ENCODE results near the gene TTLL10.

TTLL10 gene

GRCh38 chr1:1223321-1223720 lies 49.6 kb downstream of the TTLL10 start:
- DNase-seq = no peak

- no peak for DNase-seq
These were observed 50.2 kb downstream of the TTLL10 start for GRCh38 chr1:1223891-1224290.

GRCh38 chr1:1225238-1225845 lies 51.7 kb downstream of the TTLL10 start:
- no peak for DNase-seq

DNA sequence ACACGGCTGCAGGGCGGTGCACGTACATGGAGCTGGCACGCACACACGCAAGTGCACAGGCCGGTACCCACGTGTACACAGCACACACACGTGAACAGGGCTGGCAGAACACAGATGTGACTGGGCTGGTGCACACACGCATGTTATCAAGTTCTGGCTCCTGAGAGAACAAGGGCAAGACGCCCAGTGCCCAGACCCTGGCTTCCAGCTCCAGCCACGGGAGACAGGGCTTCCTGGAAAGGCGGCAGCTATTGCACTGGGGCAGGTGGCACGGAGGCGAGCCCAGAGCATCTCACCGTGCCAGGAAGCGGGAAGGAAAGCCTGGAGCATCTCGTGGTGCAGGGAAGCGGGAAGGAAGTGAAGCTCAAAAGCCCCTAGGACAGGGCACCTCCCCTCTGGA lies 52.2 kb downstream of the TTLL10 start:
- DNase-seq = no peak

DNA sequence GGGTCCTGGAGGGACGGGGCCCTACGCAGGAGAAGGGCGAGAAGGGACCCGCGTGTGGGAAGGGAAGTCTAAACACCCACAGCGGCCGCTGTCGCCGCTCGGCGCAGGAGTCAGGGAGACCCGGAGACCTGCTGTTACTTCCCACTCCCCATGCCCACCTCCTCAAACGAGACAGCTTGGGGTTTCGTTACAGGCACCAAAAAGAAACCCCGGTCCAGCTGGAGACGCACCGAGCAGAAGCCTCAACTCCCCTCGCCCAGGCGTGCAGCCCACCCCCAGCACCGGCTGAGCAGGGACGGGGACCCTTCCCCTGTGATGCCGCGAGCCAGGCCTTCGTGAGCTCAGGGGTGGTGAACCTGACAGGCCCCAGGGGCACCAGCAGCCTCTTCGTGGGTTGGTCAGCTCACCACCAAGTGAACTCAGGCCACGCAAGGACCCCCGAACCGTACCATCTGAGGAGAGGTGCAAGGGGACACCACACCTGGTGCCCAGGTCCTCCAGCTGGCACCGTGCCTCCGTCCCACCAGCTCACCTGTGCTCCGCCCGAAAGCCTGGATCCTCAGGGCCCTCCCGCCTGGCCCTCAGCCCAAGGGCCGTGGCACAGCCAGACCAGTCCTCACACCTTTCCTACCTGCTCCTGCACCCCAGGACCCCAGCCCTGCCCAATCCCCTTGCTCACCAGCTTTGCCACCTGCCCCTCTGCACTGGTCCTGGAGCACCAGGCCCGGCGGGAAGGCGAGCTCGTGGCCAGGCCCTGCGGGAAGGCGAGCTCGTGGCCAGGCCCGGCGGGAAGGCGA lies 53.1 kb downstream of the TTLL10 start:
- no peak for DNase-seq

DNA sequence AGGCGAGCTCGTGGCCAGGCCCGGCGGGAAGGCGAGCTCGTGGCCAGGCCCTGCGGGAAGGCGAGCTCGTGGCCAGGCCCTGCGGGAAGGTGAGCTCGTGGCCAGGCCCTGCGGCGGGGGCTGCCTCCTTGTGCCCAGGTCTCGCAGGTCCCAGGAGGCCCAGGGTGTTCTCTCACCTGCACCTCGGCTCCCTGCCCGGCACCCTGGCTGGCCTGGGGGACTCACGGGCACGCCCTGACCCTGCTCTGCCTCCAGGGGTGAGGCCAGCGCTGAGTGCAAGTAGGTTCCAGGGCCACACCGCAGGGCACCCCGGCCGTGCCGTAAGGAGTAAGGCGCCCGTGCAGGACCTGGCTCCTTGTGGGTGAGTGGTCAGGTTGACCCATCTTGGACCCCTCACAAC lies 53.7 kb downstream of the TTLL10 start:
- no peak for DNase-seq

GRCh38 chr1:1228187-1228586 lies 54.5 kb downstream of the TTLL10 start:
- DNase-seq = no peak

DNA sequence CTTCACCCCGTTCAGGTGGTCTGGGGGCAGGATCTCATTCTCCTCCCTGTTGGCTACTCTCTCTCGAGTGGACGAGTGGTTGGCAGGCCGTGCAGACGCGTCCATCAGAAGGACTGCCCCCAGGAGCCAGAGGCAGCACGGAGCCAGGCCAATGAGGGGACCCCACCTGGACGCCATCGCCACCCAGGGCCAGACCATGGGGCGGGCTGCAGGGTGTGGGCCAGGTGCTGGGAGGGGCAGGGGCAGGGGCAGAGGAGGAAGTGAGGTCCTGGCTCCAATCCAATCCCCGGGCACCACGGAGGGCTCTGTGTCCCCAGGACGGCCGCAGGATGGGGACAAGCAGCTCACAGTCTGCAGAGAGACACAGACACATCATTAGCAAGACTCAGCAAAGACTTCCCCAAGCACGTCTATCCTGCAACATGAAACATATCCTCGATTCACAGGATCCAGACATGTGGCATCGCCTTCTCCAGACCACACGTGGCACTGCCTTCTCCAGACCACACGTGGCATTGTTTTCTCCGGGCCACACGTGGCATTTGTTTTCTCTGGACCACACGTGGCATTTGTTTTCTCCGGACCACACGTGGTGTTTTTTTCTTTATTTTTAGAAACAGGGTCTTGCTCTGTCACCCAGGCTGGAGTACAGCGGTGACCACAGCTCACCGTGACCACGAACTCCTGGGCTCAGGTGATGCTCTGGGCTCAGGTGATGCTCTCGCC lies 55.1 kb downstream of the TTLL10 start:
- DNase-seq = no peak

- no peak for DNase-seq
These were observed 56.1 kb downstream of the TTLL10 start for GRCh38 chr1:1229770-1230169.

- DNase-seq = no peak
These were observed 57.1 kb downstream of the TTLL10 start for GRCh38 chr1:1230656-1231399.

GRCh38 chr1:1231400-1232207 lies 57.9 kb downstream of the TTLL10 start, which contains the start of gene SDF4:
Gene SDF4, minus strand, starts transcription at chr1:1232001. Its CDS starts 3,229 bp downstream, at chr1:1228772.
- DNase-seq = peak; percentile 97

DNA sequence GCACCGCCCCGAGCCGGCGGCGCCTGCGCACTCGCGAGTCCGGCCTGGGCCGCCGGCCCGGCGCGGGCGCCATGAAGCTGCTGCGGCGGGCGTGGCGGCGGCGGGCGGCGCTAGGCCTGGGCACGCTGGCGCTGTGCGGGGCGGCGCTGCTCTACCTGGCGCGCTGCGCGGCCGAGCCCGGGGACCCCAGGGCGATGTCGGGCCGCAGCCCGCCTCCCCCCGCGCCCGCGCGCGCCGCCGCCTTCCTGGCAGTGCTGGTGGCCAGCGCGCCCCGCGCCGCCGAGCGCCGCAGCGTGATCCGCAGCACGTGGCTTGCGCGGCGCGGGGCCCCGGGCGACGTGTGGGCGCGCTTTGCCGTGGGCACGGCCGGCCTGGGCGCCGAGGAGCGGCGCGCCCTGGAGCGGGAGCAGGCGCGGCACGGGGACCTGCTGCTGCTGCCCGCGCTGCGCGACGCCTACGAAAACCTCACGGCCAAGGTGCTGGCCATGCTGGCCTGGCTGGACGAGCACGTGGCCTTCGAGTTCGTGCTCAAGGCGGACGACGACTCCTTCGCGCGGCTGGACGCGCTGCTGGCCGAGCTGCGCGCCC lies 58.6 kb downstream of the TTLL10 start, which contains the start of gene B3GALT6:
Gene B3GALT6, plus strand, starts transcription at position 30 of the 588 bp plus-strand sequence. Its CDS starts 42 bp downstream, at position 72.
- DNase-seq = no peak

DNA sequence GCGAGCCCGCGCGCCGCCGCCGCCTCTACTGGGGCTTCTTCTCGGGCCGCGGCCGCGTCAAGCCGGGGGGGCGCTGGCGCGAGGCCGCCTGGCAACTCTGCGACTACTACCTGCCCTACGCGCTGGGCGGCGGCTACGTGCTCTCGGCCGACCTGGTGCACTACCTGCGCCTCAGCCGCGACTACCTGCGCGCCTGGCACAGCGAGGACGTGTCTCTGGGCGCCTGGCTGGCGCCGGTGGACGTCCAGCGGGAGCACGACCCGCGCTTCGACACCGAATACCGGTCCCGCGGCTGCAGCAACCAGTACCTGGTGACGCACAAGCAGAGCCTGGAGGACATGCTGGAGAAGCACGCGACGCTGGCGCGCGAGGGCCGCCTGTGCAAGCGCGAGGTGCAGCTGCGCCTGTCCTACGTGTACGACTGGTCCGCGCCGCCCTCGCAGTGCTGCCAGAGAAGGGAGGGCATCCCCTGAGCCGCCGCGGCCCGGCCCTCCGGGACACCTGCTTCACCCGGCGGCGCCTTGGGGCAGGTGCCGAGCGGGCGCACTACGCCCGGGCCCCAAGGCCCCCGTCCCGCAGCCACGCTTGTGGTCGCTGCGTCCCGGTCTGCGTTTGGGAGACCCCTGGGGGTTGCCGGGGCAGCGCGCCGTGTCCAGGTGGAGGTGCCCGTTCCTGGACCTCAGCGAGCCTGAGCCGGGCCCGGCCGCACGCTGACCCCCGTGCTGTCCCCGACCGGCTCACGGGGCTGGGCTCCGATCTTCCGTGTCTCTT lies 59.3 kb downstream of the TTLL10 start:
- no peak for DNase-seq

DNA sequence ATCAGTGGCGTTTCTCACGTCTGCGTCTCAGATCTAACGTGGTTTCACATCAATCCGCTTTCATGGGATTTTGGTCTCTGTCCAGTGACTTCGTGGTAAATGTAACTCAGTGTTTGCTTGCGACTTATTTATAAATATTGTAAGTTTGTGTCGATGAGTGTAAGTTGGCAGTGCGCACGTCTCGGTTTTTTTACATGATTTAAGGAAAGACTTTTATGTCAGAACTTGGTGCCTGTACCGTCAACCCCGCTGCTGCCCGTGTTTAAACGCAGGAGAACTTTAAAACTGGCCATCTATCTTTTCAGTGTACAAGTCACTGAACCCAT lies 59.9 kb downstream of the TTLL10 start:
- DNase-seq = no peak

DNA sequence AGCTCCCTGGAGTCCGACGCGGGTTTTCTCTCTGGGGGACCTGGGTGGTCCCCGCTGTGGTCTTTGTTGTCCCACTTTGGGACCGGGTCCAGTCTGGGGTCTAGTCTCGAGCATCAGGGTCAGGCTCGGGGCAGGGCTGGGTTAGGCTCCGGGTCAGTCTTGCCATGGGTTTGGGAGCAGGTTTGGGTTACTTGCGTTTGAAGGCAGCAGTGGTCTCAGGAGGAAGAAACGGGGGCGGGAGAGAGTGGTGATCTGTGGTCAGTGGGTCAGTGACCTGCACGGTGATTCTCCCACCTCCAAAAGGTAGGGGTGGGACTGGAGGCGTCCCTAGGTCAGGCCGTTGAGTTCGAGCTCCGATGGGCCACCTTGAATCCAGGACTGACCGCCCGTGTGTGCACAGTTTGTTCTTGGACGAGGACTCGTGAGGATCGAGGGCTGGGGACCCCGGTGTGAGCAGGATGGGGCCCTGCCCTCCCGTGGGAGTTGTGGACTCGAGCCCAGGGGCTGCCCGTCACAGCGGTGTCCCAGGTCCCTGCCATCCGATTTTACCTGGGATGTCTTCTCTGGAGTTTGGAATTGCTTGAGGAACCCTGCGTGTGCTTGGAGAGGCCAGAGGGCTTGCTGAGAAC lies 60.6 kb downstream of the TTLL10 start:
- DNase-seq = no peak

GRCh38 chr1:1235016-1235744 lies 61.5 kb downstream of the TTLL10 start:
- DNase-seq = no peak

- DNase-seq = no peak
These were observed 62.6 kb downstream of the TTLL10 start for GRCh38 chr1:1236176-1236763.

DNA sequence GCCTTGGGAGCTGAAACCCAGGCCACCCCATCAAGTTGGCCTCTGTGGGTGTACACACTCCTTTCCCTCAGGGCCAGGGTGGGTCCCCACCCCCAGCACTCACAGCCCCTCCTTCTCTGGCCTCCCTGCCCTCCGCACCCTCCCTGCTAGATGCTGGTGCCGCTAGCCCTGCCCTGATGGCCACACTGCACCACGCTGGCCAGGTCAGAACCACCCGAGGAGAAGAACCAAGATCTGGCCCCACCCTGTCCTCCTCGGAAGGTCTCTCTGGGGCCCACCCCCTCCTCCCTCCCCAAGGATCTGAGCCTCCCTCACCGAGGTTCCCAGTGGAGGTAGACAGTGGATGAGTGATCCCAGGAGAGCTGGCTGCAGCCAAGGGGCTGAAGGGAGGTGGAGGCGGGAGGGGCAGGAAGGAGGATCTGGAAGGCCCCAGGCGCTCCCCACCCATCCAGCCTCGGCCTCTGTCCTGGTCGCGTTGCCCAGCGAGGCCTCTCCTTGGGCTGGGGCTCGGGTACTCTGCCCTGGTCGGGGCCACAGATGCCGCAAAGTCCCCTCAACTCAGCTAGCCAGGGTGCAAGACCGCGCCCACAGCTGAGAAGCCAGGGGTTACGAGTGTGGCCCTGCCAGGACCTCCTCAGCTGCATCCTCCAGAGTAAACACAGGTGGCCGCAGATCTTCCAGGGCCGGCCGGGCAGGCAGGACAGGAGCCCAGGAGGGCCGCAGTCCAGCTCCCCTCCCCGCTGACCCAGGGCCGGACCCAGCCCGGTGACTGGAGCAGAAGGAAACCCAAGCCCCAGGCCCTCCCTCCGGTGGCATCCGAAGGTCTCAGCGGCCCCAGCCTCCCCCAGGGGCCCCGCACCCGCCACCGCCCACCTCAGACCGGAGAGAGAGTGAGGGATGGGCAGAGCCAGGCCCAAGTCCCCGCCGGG lies 63.5 kb downstream of the TTLL10 start:
- no peak for DNase-seq
